Measurements from ENCODE around the gene SLC41A3.
"Not testable (repeated sequence)": the region's sequence is repeated elsewhere in the genome, so short reads cannot be mapped to it uniquely, and the experiment has no call there.

The SLC41A3 gene

DNA sequence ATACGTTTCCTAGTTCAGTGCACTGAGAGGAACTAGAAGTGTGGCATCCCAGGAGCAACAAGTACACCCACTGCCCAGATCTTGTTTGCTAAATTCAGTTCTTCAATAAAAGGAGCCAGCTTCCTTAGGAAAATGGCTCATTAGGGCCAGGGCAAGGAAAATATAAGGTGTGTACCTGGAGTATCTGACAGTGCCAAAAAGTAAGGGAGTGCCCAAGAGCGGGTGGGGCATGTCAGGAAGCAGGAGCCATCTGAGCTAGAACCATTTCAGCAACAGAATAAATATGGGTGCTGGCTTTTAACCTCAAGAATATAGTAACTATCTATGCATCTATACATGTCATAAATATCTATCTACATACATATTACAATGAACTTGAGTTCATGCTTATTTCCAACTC is 44.1 kb downstream of the SLC41A3 start:
- ChIA-PET POLR2A (no interaction called here), CTCF (no interaction called here)
- H3K4me3 ChIP-seq (ENCODE audit: low read depth, low read length) = no peak overlapping the region
- no peak for DNase-seq (ENCODE audit: low read depth, low spot score)
- TF ChIP-seq, protein P1, sequence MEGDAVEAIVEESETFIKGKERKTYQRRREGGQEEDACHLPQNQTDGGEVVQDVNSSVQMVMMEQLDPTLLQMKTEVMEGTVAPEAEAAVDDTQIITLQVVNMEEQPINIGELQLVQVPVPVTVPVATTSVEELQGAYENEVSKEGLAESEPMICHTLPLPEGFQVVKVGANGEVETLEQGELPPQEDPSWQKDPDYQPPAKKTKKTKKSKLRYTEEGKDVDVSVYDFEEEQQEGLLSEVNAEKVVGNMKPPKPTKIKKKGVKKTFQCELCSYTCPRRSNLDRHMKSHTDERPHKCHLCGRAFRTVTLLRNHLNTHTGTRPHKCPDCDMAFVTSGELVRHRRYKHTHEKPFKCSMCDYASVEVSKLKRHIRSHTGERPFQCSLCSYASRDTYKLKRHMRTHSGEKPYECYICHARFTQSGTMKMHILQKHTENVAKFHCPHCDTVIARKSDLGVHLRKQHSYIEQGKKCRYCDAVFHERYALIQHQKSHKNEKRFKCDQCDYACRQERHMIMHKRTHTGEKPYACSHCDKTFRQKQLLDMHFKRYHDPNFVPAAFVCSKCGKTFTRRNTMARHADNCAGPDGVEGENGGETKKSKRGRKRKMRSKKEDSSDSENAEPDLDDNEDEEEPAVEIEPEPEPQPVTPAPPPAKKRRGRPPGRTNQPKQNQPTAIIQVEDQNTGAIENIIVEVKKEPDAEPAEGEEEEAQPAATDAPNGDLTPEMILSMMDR (IDR thresholded peaks at IDR 0.05; ENCODE audit: insufficient read depth, low read length, missing control alignments) = no peak

DNA sequence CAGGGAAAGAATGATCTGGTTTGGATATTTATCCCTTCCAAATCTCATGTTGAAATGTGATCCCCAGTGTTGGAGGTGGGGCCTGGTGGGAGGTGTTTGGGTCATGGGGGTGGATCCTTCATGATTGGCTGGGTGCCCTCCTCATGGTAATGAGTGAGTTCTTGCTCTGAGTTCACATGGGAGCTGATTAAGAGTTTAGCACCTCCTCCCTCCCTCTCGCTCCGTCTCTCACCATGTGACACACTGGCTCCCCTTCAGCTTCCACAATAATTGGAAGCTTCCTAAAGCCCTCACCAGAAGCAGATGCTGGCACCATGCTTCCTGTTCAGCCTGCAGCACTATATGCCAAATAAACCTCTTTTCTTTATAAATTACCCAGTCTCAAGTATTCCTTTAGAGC is 45.1 kb downstream of the SLC41A3 start:
- DNase-seq (ENCODE audit: low read depth, low spot score); CTCF ChIA-PET; POLR2A ChIA-PET: not testable (repeated sequence)

DNA sequence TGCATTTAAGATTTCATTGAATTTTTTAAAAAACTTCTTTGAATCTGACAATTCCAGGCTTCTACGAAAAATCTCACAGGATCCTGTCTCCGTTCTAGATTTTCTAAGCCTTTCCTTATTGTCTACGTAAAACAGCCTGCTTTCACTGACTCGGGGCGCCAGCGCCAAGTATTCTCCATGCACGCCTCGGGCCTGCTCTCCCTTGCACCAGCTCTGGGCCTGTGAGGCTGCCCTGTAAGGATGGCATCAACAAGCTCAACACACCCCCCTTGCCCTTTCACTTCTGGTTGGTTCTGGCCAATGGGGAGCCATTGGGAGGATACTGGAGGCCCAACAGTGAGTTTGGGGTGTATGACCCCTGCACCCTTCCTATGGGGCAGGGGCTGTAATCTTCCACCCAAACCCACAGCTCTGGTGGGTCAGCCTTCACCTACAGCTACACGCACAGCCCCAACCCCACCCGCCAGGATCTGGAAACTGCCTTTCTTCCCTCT is 47.8 kb downstream of the SLC41A3 start:
- CTCF ChIA-PET = no interaction called here
- no peak overlapping the region for H3K4me3 ChIP-seq (ENCODE audit: low read depth, low read length)
- POLR2A ChIA-PET = no interaction called here
- TF ChIP-seq, protein P1 (IDR thresholded peaks at IDR 0.05; ENCODE audit: insufficient read depth, low read length, missing control alignments) = no peak
- DNase-seq (ENCODE audit: low read depth, low spot score) = no peak

More for the DNA sequence above, 45.1 kb downstream of the SLC41A3 start:
- H3K4me3 ChIP-seq (ENCODE audit: low read depth, low read length) = not testable (repeated sequence)

DNA sequence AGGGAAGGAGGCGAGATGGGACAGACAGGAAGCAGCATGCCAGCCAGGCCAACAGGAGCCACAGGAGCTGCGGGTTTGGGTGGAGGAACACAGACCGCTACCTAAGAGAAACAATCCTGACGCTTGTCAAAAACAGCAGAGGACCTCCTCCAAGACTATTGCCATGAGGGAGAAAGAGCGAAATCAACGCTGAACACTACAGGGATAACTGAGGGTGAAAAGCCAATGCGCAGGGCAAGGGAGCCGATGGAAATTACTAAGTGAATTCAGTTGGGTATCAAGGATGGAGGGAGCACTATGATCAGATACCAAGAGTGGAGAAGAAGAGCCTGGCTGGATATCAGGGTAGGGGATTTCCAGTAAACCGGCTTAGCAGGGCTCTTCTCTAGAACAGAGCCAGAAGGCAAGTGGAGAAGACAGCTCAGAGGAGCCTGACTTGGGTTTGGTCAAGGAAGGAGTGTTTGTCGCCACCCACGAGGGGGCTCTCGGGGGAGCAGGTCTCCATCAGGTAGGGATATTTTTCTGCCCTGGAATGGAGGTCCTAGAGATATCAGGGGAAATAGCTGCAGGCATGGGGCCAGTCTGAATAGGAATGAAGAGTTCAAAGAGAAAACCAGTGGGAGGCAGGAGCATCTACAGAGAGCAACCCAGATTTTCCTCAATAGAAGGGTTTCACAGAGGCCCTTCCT is 48.4 kb downstream of the SLC41A3 start:
- POLR2A ChIA-PET = no interaction called here

DNA sequence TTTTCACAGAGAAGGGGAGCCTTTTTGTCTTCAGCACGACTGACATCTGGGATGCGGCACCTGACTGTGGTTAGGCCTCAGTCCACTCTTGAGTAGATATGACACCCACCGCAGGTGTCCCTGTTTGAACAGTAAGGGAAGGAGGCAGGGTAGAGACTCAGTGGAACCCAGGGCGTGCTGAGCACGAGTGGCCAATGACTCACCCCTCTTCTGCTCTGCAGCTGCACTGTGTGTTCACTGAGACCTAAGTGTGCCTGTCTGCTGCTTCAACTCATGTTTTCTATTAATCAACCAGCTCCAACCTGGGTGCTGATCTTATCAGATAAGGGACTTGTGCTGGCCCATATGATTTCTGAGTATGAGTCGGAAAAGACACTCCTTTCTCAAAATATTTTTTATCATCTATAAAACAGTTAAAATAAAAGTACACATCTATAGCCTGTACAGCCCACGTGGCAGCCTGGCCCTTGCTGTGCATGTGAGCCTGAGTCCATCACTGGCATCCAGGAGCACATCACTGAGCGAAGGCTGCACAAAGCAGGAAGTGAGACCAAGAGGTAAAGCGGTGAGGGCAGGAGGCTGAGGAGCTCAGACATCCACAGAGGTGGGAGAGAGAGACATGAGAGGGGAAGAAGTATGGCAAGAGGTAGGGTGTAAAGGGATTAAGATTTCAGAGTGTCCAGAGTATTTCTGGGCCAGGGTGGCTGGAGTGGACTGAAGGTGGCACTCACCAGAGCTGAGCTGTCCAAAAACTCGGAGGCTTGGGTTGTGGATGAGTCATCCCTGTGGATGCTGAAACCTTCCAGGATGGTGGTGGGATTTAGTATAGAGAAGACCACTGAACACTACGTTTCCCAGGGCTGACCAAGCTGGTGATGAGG is 49.2 kb downstream of the SLC41A3 start:
- TF ChIP-seq, protein P1 (IDR thresholded peaks at IDR 0.05; ENCODE audit: insufficient read depth, low read length, missing control alignments) = no peak
- CTCF ChIA-PET = no interaction called here
- no peak for DNase-seq (ENCODE audit: low read depth, low spot score)
- H3K4me3 ChIP-seq (ENCODE audit: low read depth, low read length) = no peak overlapping the region
- POLR2A ChIA-PET = no interaction called here

More for the DNA sequence above, 48.4 kb downstream of the SLC41A3 start:
- TF ChIP-seq, protein P1 (IDR thresholded peaks at IDR 0.05; ENCODE audit: insufficient read depth, low read length, missing control alignments) = no peak
- no peak for DNase-seq (ENCODE audit: low read depth, low spot score)
- H3K4me3 ChIP-seq (ENCODE audit: low read depth, low read length) = no peak overlapping the region
- CTCF ChIA-PET = no interaction called here

DNA sequence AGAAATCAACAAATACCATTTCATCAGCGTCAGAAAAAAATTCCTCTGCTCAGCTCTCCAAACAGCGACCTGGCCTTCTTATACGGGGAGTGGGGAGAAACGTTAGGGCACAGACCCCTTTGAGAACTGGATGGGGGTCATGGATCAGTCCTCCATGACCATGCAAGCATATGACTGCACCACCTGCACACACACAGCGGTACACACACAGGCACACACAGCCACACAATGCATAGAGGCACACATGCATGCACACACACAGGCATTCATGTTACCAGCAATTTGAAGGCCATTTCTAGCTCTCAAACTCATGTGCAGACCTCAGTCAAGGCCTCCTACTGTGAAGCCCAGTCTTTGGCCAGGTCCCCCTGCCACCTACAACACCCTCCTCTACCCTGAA is 50.2 kb downstream of the SLC41A3 start:
- ChIA-PET POLR2A (no interaction called here), CTCF (no interaction called here)
- DNase-seq (ENCODE audit: low read depth, low spot score) = no peak
- H3K4me3 ChIP-seq (ENCODE audit: low read depth, low read length) = no peak overlapping the region
- TF ChIP-seq, protein P1 (IDR thresholded peaks at IDR 0.05; ENCODE audit: insufficient read depth, low read length, missing control alignments) = no peak

Data from AG04449 (cell line).